K562 (cell line): Measurements from ENCODE around the gene MEIKIN. TPM values are rescaled to one million over a fixed set of nuclear protein-coding genes. Genes with fewer than 3 reads are reported as not detected.

Experiments used
- CHD7 ChIP-seq: fragments of 200-600 bp; sonication (generic); IDR thresholded peaks from one replicate; pipeline ENCODE4 v1.6.1; 2012; ENCODE audit warnings: mild to moderate bottlenecking, low read depth, low read length, inconsistent platforms
- FOS ChIP-seq: IDR thresholded peaks from 3 replicates; pipeline ENCODE4 v1.6.1; 2011; ENCODE audit not compliant: insufficient read length; ENCODE audit errors: extremely low read depth
- FOXJ3 ChIP-seq: sonication (generic); formaldehyde crosslinking; IDR thresholded peaks from 2 replicates; pipeline ENCODE4 v1.4.0; 2020; ENCODE audit warnings: mild to moderate bottlenecking, missing genetic modification reagents
- MTA3 ChIP-seq: fragments of 450-650 bp; formaldehyde crosslinking; IDR thresholded peaks from 2 replicates; pipeline ENCODE4 v1.6.1; 2017; ENCODE audit warnings: mild to moderate bottlenecking, borderline replicate concordance
- PHF21A ChIP-seq: fragments of 450-650 bp; IDR thresholded peaks from 2 replicates; pipeline ENCODE4 v1.6.1; 2017; ENCODE audit warnings: low read depth, borderline replicate concordance
- SETDB1 ChIP-seq: IDR thresholded peaks from one replicate; pipeline ENCODE4 v1.6.1; 2012; ENCODE audit warnings: low read length, control low read depth, inconsistent platforms
- TCF15 ChIP-seq: fragments of 250-450 bp; sonication (Bioruptor Pico); IDR thresholded peaks from 2 replicates; pipeline ENCODE4 v1.8.0; 2022; ENCODE audit warnings: moderate library complexity, mild to moderate bottlenecking, inconsistent platforms
- TEAD1 ChIP-seq, 2 experiments: fragments of 450-650 bp in 1 of 2; sonication (generic) in 1 of 2; formaldehyde crosslinking; IDR thresholded peaks; 2 replicates each; pipeline versions ENCODE4 v1.4.0 to v1.8.0; 2020 to 2022; ENCODE audit warnings: mild to moderate bottlenecking in 2 of 2, missing genetic modification reagents in 1 of 2
- TGIF2 ChIP-seq: sonication (generic); formaldehyde crosslinking; IDR thresholded peaks from 2 replicates; pipeline ENCODE4 v1.8.1; 2022; ENCODE audit warnings: mild to moderate bottlenecking, missing genetic modification reagents, moderate library complexity
- ZNF311 ChIP-seq: fragments of 250-450 bp; sonication (Bioruptor Pico); IDR thresholded peaks from 2 replicates; pipeline ENCODE4 v1.4.0; 2020; ENCODE audit warnings: mild to moderate bottlenecking, moderate library complexity
- ZNF398 ChIP-seq: fragments of 250-450 bp; sonication (Bioruptor Pico); IDR thresholded peaks from 2 replicates; pipeline ENCODE4 v1.8.0; 2021; ENCODE audit warnings: moderate library complexity, mild to moderate bottlenecking, inconsistent platforms
- ZNF76 ChIP-seq: fragments of 250-450 bp; sonication (Bioruptor Pico); IDR thresholded peaks from 2 replicates; pipeline ENCODE4 v1.4.0; 2020; ENCODE audit warnings: mild to moderate bottlenecking, moderate library complexity, borderline replicate concordance
- ZNF778 ChIP-seq: fragments of 450-650 bp; formaldehyde crosslinking; IDR thresholded peaks from 2 replicates; pipeline ENCODE4 v1.4.0; 2020; ENCODE audit warnings: mild to moderate bottlenecking, moderate library complexity
- polyA plus RNA-seq, 8 experiments: library from polyadenylated mRNA; depleted of rRNA in 4 of 8; stranded (reverse) in 5 of 8; unstranded in 3 of 8; fragments of >200 nt; fragmentation: Nextera tagmentation in 2 of 8; fragmentation: Illumina TruSeq in 1 of 8; extraction: Ambion mirVana in 2 of 8; extraction: Trizol in 1 of 8; gene quantifications; 2 replicates each; pipeline versions ENCODE4 v1.2.1 to v1.2.3, GENCODE V29; 2011 to 2014; ENCODE audit warnings: inconsistent platforms in 1 of 8, missing spikeins in 1 of 8
- total RNA-seq, 7 experiments: library from RNA; depleted of rRNA in 6 of 7; stranded (reverse); fragments of >200 nt in 6 of 7; fragmentation: Illumina TruSeq in 2 of 7; extraction: Trizol in 2 of 7; gene quantifications; 2 replicates each; pipeline versions ENCODE4 v1.2.1 to v1.2.3, GENCODE V29; 2011 to 2021; ENCODE audit warnings: low replicate concordance in 1 of 7

Gene MEIKIN
- total and polyA plus RNA-seq, 9 of the 15 experiments (the other 6 are each of a cell fraction or from before 2014, with no cell fraction given): 0.18 TPM; not detected in 8

GRCh38 chr5:131796793-131797693 lies 148.4 kb downstream of the MEIKIN start, which contains the start of gene FNIP1 (continued):
- TF ChIP-seq CHD7 (no peak), PHF21A (no peak), TEAD1 (CRISPR knock-in tag; IDR thresholded peaks at IDR 0.05) (peak in 1 of 2 experiments; percentile 95; a peak in 2 of 4 replicates), ZNF76 (peak; percentile 67; the same call in 1 of the 2 replicates), MTA3 (no peak), ZNF311 (0 out of 2 replicates have a peak, but pooled peaks have one; percentile 40), TGIF2 (CRISPR knock-in tag) (peak; percentile 83; the same call in 1 of the 2 replicates), FOXJ3 (CRISPR knock-in tag) (no peak), ZNF398 (CRISPR knock-in tag) (no peak), SETDB1 (no peak), FOS (peak; percentile 61), TCF15 (CRISPR knock-in tag) (no peak), ZNF778 (CRISPR knock-in tag) (no peak)
